ENCODE measurements around the gene FILIP1.

GRCh38 chr6:75438442-75439116 is 55.0 kb downstream of the FILIP1 start:
- TF ChIP-seq CTCF (IDR thresholded peaks at IDR 0.05) (no peak), POLR2A (IDR thresholded peaks at IDR 0.05) (no peak)
